Stimulated activated CD4-positive, alpha-beta T cell treated with anti-CD3 and anti-CD28 coated beads, Interleukin-15, amount 100 ng/mL, for 48 hours (primary cell): ENCODE measurements around the gene GZMB.
"Not testable (repeated sequence)": the region's sequence is repeated elsewhere in the genome, so short reads cannot be mapped to it uniquely, and the experiment has no call there.

ENCODE experiments used
- DNase-seq, 2 donors: peaks; one replicate each; pipeline ENCODE4 v3.0.0-alpha.2; 2020; ENCODE audit warnings: low read depth in 2 of 2

GZMB gene

GRCh38 chr14:24634158-24634557 lies at the start of gene GZMB:
GZMB (minus strand) TSS chr14:24634190; CDS start chr14:24634160, 30 bp downstream.
- DNase-seq, result peak; percentile 77 to 80

- no peak for DNase-seq
Measured at GRCh38 chr14:24681056-24681455, 47.1 kb upstream of the GZMB start.

- no peak for DNase-seq
Measured at GRCh38 chr14:24680516-24680915, 46.5 kb upstream of the GZMB start.

DNA sequence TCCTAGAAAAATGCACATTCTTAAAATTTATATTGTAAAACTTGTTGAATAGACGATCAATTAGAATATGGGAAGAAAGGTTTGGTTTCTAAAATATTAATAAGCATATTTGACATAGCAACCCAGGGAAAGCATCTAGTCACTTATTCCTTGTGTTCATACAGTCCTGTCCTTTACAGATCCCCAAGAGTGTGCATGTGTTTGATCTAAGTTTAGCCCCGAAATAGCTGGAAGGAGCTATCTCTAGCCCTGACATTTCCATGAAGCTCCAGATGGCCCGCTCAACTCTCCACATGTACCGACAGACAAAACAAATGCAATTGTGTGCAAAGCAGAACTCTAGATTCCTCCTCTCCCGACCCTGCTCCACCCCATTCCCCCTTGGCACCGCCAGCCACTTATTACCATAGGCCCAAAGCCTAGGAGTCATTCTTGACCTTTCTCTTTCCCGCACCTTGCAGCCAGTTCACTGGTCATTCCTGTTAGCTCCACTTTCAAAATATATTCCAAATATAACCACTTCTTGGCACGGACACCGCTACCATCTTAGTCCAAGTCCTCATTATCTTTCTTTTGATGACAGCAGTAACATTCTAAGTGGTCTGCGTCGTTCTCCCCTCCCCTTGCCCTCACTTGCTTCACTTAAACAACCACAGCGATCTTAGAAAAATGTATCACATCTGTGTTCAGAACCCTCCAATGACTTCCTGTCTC lies 45.4 kb upstream of the GZMB start:
- no peak for DNase-seq

GRCh38 chr14:24678801-24679247 lies 44.8 kb upstream of the GZMB start:
- DNase-seq, result peak; percentile 64 to 76

GRCh38 chr14:24677956-24678355 lies 44.0 kb upstream of the GZMB start:
- DNase-seq, result no peak

GRCh38 chr14:24674204-24674970 lies 40.4 kb upstream of the GZMB start:
- peak in 1 of 2 donors; percentile 41 for DNase-seq

DNA sequence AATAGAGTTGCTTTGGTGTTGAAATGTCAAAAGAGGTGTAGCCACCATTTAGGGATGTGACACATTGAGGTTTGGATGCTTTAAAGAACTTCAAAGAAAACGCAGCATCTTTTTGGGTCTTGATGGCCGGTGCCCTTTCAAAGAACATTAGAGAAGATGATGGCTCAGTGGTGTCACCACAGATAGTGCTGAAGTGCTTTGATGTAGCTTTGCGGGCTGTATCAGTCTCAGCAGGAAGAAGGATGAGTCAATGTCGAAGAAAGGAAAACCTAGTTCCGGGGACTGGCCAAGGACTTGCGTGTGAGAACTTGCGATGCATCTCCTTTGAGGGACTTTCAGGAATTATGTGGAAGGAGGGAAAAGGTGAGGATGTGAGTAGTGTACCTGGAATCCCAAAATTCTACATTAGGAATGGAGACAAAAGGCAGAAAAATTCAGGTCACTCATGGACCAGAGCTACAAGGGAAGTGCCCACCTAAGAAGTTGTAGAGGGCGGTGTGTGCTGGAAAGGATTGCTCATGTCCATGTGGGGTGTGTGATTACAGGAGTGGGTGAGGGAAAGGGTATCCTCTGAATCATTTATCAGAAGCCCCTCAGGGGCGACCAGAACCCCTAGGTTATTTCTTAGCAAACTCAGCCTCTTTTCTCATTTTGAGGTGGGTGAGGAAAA lies 39.7 kb upstream of the GZMB start:
- DNase-seq, result peak; percentile 55 to 68

DNA sequence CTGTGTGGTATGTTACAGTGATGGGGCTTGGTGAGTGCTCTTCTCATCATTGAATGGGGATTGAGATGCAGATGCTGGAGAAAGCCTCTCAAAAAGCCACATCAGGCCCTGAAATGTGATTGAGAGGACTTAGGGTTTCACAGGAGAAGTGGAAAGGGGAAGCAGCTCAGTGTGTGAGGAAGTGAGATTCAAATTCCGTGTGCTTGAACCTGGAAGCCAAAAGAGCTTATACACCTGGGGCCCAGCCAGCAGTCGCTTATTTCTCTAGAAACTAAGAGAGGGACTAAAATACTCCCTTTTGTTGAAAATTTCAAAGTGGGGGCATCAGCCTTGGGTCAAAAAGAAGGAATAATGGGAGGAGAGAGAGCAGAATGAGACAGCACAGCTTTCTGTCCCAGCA lies 39.1 kb upstream of the GZMB start:
- no peak for DNase-seq

DNA sequence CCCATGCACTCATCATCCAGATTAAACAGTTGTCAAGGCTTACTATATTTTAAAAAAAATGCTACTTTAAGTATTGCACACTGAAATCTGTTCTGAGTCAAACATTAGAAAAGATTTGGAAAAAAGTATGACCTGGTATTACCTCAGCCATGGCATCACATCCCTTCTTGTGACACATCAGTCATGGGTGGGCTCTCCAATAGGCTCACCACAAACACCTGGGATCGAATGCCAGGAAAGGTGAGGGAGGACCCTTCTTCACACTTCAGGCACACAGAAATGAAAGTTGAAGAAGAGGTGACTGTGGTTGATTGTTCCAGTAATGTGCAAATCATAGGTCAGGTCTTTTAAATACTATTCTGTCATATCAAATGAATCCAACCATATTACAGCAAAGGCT lies 36.6 kb upstream of the GZMB start:
- peak; percentile 38 to 61 for DNase-seq

DNA sequence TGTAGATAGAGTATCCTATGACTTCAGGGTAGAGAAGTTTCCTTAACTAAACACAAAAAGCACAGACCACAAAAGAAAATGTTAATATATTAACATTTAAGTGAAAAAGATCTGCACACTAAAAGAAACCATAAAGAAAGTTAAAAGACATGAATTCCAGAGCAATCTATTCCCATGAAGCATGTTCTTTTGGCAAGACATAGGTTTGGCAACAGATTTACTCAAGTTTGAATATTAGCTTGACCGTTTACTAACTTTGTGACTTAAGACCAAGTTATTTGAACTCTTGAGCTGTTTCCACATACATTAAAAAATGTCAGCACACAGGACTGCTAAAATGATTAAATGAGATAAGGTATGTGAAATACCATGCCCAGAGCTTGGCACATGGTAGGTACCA lies 35.7 kb upstream of the GZMB start:
- no peak for DNase-seq

- peak; percentile 42 to 51 for DNase-seq
Measured at GRCh38 chr14:24665440-24665991, 31.5 kb upstream of the GZMB start.

GRCh38 chr14:24664366-24664765 lies 30.4 kb upstream of the GZMB start:
- DNase-seq, result no peak

DNA sequence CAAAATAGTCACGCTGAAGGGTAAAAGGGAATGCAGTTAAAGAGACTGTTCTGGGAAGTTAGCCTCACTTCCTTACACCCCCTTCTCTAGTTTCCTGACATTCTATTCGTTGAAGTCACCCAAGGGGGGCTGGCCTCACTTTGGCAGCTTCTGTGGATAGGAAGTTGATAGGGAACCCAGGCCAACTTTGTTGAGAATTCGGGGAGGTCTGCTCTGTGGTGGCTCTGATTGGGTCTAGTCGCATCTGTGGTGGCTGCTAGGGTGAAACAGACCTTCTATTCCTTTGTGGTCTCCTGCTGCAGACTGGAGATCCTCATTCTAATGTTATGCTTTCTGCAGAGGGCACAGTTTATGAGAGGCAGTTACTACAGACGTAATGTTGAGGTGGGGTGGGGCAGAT lies 28.8 kb upstream of the GZMB start:
- DNase-seq, result no peak

GRCh38 chr14:24659916-24660570 lies 26.1 kb upstream of the GZMB start:
- DNase-seq, result no peak

DNA sequence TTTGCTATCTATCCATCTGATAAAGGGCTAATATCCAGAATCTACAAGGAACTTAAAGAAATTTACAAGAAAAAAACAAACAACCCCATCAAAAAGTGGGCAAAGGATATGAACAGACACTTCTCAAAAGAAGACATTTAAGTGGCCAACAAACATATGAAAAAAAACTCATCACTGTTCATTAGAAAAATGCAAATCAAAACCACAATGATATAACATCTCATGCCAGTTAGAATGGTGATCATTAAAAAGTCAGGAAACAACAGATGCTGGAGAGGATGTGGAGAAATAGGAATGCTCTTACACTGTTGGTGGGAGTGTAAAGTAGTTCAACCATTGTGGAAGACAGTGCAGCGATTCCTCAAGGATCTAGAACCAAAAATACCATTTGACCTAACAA lies 14.4 kb upstream of the GZMB start:
- not testable (repeated sequence) for DNase-seq

DNA sequence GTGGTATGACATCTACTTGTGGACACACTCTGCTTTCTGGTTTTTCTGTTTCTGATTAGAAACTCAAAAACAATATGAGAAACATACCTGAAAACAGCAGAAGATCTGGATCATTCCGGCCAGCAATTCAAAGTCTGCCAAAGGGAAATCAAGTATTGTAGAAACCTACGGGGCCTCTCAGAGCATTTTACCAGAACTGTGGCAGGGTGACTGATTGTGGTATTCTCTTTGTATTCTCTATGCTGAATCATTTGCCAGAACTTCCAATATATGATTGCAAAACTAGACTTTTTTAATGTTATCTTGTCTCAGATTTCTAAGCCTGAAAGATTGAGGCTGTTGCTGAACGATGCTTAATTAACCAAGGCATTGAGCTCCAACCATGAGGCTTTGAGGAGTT lies 5.9 kb upstream of the GZMB start:
- DNase-seq, result no peak

DNA sequence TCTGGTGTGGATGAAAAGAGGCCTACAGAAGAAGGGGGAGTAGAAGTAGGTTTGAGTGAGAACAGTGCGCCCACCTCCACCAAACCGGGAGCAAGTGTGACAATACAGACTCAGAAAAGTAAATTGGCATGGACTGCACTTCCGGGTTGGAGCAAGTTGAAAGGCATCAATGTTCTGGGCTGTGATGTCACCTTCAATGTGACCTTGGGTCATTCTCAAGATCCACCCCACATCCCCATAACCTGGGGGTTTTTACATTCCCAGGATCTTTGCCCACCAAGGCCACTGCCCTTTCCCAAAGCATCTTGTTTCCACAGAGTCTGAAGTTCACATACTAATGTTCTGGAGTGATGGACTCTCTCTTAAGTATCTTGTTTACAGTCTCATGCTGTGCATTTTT lies 5.3 kb upstream of the GZMB start:
- DNase-seq, result no peak

- no peak for DNase-seq
Measured at GRCh38 chr14:24633353-24633752, 637 bp downstream of the GZMB start.

DNA sequence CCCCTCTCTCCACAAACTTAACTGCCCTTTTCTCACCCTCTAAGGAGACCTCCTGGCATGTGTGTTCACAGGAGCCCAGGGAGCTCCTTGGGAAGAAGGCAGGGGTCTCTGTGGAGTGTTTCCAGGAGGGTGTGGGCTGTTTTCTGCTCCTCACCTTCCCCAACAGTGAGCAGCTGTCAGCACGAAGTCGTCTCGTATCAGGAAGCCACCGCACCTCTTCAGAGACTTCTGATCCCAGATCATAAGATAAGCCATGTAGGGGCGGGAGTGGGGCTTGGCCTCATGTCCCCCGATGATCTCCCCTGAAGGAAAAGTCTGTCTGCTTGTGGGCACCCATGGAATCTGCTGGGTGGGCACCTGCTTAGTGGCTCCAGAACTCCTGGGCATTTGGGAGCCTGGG lies 1.2 kb downstream of the GZMB start:
- no peak for DNase-seq

GRCh38 chr14:24632336-24632735 lies 1.7 kb downstream of the GZMB start:
- no peak for DNase-seq
